ENCODE measurements around the gene PRDM1.

DNA sequence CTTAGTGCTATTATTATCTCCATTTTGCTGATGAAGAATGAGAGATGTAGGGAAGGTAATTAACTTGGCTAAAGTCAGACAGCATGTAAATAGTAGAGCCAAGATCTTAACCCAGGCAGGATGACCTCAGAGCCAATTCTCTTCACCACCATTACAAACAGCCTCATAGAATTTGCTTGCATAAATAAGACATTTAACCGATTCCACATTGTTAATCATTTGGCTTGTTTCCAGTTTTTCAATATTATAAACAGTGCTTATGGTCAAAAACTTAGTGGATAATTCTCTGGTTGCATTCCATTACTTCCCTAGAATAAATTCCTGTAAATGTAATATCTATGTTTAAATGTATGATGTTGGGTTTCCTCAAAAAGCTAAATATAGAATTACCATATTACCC, 19.1 kb upstream of the PRDM1 start:
- TF ChIP-seq SUZ12 (IDR thresholded peaks at IDR 0.05) (no peak), HDGF (IDR thresholded peaks at IDR 0.05; ENCODE audit: borderline replicate concordance) (no peak), SP1 (IDR thresholded peaks at IDR 0.05) (no peak), FOXK2 (IDR thresholded peaks at IDR 0.05) (no peak), CTBP1 (IDR thresholded peaks at IDR 0.05; ENCODE audit: borderline replicate concordance) (no peak), FOXA1 (IDR thresholded peaks at IDR 0.05) (no peak), ZNF384 (IDR thresholded peaks at IDR 0.05) (no peak), ELF4 (IDR thresholded peaks at IDR 0.05) (no peak), BHLHE40 (IDR thresholded peaks at IDR 0.05; ENCODE audit: borderline replicate concordance) (no peak), NFRKB (IDR thresholded peaks at IDR 0.05) (no peak), TARDBP (IDR thresholded peaks at IDR 0.05) (no peak), FOXM1 (IDR thresholded peaks at IDR 0.05; ENCODE audit: borderline replicate concordance) (no peak)
- TF ChIP-seq, protein P1, sequence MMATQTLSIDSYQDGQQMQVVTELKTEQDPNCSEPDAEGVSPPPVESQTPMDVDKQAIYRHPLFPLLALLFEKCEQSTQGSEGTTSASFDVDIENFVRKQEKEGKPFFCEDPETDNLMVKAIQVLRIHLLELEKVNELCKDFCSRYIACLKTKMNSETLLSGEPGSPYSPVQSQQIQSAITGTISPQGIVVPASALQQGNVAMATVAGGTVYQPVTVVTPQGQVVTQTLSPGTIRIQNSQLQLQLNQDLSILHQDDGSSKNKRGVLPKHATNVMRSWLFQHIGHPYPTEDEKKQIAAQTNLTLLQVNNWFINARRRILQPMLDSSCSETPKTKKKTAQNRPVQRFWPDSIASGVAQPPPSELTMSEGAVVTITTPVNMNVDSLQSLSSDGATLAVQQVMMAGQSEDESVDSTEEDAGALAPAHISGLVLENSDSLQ (IDR thresholded peaks at IDR 0.05) = no peak

Measured in HEK293T (cell line).